ENCODE results near the gene SYNPO.

DNA sequence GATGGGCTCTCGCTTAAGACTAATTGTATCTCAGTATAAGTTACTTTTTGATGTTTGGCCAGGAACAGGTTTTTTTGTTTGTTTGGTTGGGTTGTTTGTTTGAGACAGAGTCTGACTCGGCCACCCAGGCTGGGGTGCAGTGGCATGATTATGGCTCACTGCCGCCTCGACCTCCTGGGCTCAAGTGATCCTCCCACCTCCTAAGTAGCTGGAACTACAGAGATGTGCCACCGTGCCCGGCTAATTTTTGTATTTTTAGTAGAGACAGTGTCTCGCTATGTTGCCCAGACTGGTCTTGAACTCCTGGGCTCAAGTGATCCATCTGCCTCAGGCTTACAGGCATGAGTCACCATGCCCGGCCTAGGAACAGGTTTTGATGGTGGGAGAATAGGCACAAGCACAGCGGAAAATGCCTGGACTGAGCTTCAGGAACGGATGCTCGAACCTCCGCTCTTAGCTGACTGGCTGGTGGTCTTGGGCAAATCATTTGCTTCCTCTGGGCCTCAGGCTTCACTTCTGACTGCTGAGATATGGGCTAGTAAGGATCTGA, 11.4 kb upstream of the SYNPO start:
- TF ChIP-seq CTCF (IDR thresholded peaks at IDR 0.05; ENCODE audit: low read depth, low read length, poor library complexity, severe bottlenecking) (no peak), EZH2phosphoT487 (IDR thresholded peaks at IDR 0.05; ENCODE audit: borderline replicate concordance, low read length) (no peak)

All from DOHH2 (cell line).